C4-2B (cell line): Measurements from ENCODE around the gene MEOX2.

Experiments
- ZFX ChIP-seq: fragments of 450-650 bp; IDR thresholded peaks from 2 replicates; pipeline ENCODE4 v1.6.1; 2017
- TF ChIP-seq, protein P1 (sequence below): fragments of 450-650 bp; conservative IDR thresholded peaks from 2 replicates; pipeline ENCODE4 v1.5.1; 2017; ENCODE audit warnings: mild to moderate bottlenecking

DNA sequence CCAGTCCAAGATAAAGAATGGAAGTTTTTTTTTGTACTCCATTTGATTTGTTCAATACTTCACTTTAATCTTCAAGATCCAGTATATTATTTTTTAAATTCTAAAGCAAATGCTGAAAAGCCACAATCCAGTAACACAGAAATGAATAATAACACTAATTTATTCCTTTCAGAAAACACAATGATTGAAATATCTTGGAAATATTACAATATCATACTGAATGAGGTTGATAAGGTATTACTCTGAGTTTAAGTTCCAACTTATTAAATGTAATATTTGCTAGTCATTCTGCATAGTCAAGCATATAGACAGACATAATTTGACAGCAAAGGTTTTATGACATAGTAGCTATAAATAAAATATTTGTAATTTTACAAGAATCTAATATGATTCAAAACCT lies 4.4 kb downstream of the MEOX2 start:
- TF ChIP-seq, protein P1, sequence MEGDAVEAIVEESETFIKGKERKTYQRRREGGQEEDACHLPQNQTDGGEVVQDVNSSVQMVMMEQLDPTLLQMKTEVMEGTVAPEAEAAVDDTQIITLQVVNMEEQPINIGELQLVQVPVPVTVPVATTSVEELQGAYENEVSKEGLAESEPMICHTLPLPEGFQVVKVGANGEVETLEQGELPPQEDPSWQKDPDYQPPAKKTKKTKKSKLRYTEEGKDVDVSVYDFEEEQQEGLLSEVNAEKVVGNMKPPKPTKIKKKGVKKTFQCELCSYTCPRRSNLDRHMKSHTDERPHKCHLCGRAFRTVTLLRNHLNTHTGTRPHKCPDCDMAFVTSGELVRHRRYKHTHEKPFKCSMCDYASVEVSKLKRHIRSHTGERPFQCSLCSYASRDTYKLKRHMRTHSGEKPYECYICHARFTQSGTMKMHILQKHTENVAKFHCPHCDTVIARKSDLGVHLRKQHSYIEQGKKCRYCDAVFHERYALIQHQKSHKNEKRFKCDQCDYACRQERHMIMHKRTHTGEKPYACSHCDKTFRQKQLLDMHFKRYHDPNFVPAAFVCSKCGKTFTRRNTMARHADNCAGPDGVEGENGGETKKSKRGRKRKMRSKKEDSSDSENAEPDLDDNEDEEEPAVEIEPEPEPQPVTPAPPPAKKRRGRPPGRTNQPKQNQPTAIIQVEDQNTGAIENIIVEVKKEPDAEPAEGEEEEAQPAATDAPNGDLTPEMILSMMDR = no peak
- TF ChIP-seq ZFX = no peak
